K562 (cell line): ENCODE measurements around the gene TGM5. TPM values are rescaled to one million over a fixed set of nuclear protein-coding genes. Genes with fewer than 3 reads are reported as not detected.

Experiments
- ATAC-seq: fragments of 200-7000 bp; cut with Tn5 transposase; 3 replicates; pipeline ENCODE4 v1.9.1; 2020; ENCODE audit warnings: moderate library complexity
- BruUV-seq: library from RNA; stranded (reverse); fragments of 400-500 nt; replicated peaks from 2 replicates; lab custom pipeline; 2021; lab: Mats Ljungman, UMichigan
- CTCF ChIA-PET: fragments of 300-600 bp; formaldehyde crosslinking; extraction: SDS; loops from one replicate; lab custom pipeline; 2021; ENCODE audit warnings: low intra/inter-chr PET ratio; lab: Yijun Ruan, JAX
- POLR2A ChIA-PET: fragments of 300-600, 350-650 bp; sonication (Branson Sonifier 250); formaldehyde crosslinking; extraction: SDS; loops from one replicate; lab custom pipeline; 2021; ENCODE audit warnings: antibody characterized with exemption, inconsistent platforms; lab: Yijun Ruan, JAX
- DNase-seq, 4 experiments: peaks; one replicate each; pipeline versions ENCODE4 v3.0.0 to v3.0.0-alpha.2; 2011 to 2018; ENCODE audit warnings: low spot score in 3 of 4, mixed read lengths in 3 of 4; ENCODE audit errors: extremely low read depth in 1 of 4
- FAIRE-seq: peaks from 2 replicates; lab custom pipeline; 2011; peaks lifted over from hg19 to GRCh38; lab: Jason Lieb, UNC
- H2AFZ ChIP-seq: 2 replicates; pipeline ENCODE4 v1.6.0; 2011; ENCODE audit warnings: low read depth, low read length, control low read depth, inconsistent platforms
- H3K27ac ChIP-seq: fragments of 200-600 bp; 3 replicates; pipeline ENCODE4 v1.8.0; 2011; ENCODE audit warnings: low read depth, mild to moderate bottlenecking, control low read depth, inconsistent platforms, low read length, moderate library complexity, mixed read lengths; ENCODE audit errors: extremely low read depth
- H3K27me3 ChIP-seq, 2 experiments: fragments of 300-600 bp in 1 of 2; 2 replicates in 1 of 2; 3 replicates in 1 of 2; pipeline versions ENCODE4 v1.6.0 to v1.8.0; 2011; ENCODE audit warnings: inconsistent platforms in 2 of 2, low read length in 2 of 2, mild to moderate bottlenecking in 1 of 2, mixed read lengths in 1 of 2, moderate library complexity in 1 of 2; ENCODE audit not compliant: control insufficient read depth in 2 of 2, insufficient read depth in 2 of 2
- H3K36me3 ChIP-seq: fragments of 300-600 bp; 3 replicates; pipeline ENCODE4 v1.8.0; 2011; ENCODE audit warnings: mild to moderate bottlenecking, low read length, inconsistent platforms; ENCODE audit not compliant: control insufficient read depth, insufficient read depth
- H3K4me1 ChIP-seq, 2 experiments: fragments of 200-600 bp in 1 of 2; replicated peaks in 1 of 2; 2 replicates in 1 of 2; 3 replicates in 1 of 2; pipeline versions ENCODE4 v1.5.1 to v1.8.0; 2011; ENCODE audit warnings: inconsistent platforms in 2 of 2, low read length in 2 of 2, mild to moderate bottlenecking in 1 of 2, mixed read lengths in 1 of 2, moderate library complexity in 1 of 2; ENCODE audit not compliant: control insufficient read depth in 2 of 2, insufficient read depth in 2 of 2
- H3K4me2 ChIP-seq: 2 replicates; pipeline ENCODE4 v1.6.1; 2011; ENCODE audit warnings: low read length, control low read depth, inconsistent platforms, mixed read lengths; ENCODE audit not compliant: insufficient read depth
- H3K4me3 ChIP-seq: fragments of 200-600 bp; sonication (generic), shearing (Covaris generic); 2 replicates; pipeline ENCODE4 v1.5.1; 2016; ENCODE audit warnings: control low read depth, inconsistent platforms
- H3K79me2 ChIP-seq: fragments of 200-600 bp; 3 replicates; pipeline ENCODE4 v1.8.0; 2011; ENCODE audit warnings: low read length, inconsistent platforms; ENCODE audit not compliant: control insufficient read depth, insufficient read depth
- H3K9ac ChIP-seq, 2 experiments: 2 replicates each; pipeline versions ENCODE4 v1.6.0 to v1.6.1; 2011; ENCODE audit warnings: low read depth in 2 of 2, low read length in 2 of 2, control low read depth in 1 of 2, inconsistent platforms in 1 of 2, mild to moderate bottlenecking in 1 of 2, mixed read lengths in 1 of 2; ENCODE audit not compliant: insufficient read depth in 1 of 2
- H3K9me1 ChIP-seq: one replicate; pipeline ENCODE4 v1.6.0; 2011; ENCODE audit warnings: inconsistent platforms, mild to moderate bottlenecking, low read length, moderate library complexity; ENCODE audit not compliant: control insufficient read depth, insufficient read depth
- H3K9me3 ChIP-seq: replicated peaks from 2 replicates; pipeline ENCODE4 v1.5.1; 2011; ENCODE audit warnings: low read depth, low read length, inconsistent platforms; ENCODE audit not compliant: control insufficient read depth, insufficient read depth
- H4K20me1 ChIP-seq: replicated peaks from 2 replicates; pipeline ENCODE4 v1.6.1; 2011; ENCODE audit warnings: low read length, inconsistent platforms, mixed read lengths; ENCODE audit not compliant: control insufficient read depth, insufficient read depth
- CBFA2T3 ChIP-seq: fragments of 450-650 bp; IDR thresholded peaks from 2 replicates; pipeline ENCODE4 v1.6.1; 2017
- CBFB ChIP-seq: sonication (generic); formaldehyde crosslinking; IDR thresholded peaks from 2 replicates; pipeline ENCODE4 v1.4.0; 2020; ENCODE audit warnings: mild to moderate bottlenecking, missing genetic modification reagents
- EZH2 ChIP-seq: IDR thresholded peaks from 2 replicates; pipeline ENCODE4 v1.6.1; 2012; ENCODE audit warnings: low read depth, mild to moderate bottlenecking, inconsistent platforms, low read length, borderline replicate concordance
- HOMEZ ChIP-seq: fragments of 250-450 bp; sonication (Bioruptor Pico); IDR thresholded peaks from 2 replicates; pipeline ENCODE4 v1.4.0; 2020; ENCODE audit warnings: mild to moderate bottlenecking, moderate library complexity
- KAT2B ChIP-seq: IDR thresholded peaks from one replicate; pipeline ENCODE4 v1.6.1; 2012; ENCODE audit warnings: low read depth, mild to moderate bottlenecking, control low read depth, inconsistent platforms, low read length, moderate library complexity
- NFIX ChIP-seq: fragments of 250-450 bp; sonication (Bioruptor Pico); IDR thresholded peaks from 2 replicates; pipeline ENCODE4 v1.4.0; 2020; ENCODE audit warnings: low read depth, mild to moderate bottlenecking, moderate library complexity
- POLR2H ChIP-seq: IDR thresholded peaks from 2 replicates; pipeline ENCODE4 v1.6.1; 2016; ENCODE audit warnings: missing genetic modification characterization, low read depth, mild to moderate bottlenecking, control low read depth, missing compliant biosample characterization, moderate library complexity
- SUPT5H ChIP-seq: fragments of 450-650 bp; IDR thresholded peaks from 2 replicates; pipeline ENCODE4 v1.6.1; 2016
- ZNF121 ChIP-seq: sonication (generic); formaldehyde crosslinking; conservative IDR thresholded peaks from 2 replicates; pipeline ENCODE4 v1.8.0; 2022; ENCODE audit warnings: missing genetic modification reagents
- ZNF224 ChIP-seq: sonication (generic); formaldehyde crosslinking; IDR thresholded peaks from 2 replicates; pipeline ENCODE4 v1.8.0; 2022; ENCODE audit warnings: mild to moderate bottlenecking, missing genetic modification reagents
- ZNF75A ChIP-seq: fragments of 450-650 bp; formaldehyde crosslinking; IDR thresholded peaks from 2 replicates; pipeline ENCODE4 v1.4.0; 2020; ENCODE audit warnings: mild to moderate bottlenecking
- WGBS: fragments of 100-300 bp; shearing (Covaris generic); methylation state at CpG from one replicate; pipeline ENCODE4 v1.1.6; 2016; ENCODE audit warnings: low coverage, mixed read lengths; ENCODE audit not compliant: insufficient coverage; ENCODE audit errors: missing lambda C conversion rate; 5-methylcytosine and 5-hydroxymethylcytosine counted together
- in situ Hi-C: fragments of 300-500 bp; cut with MboI; formaldehyde crosslinking; loops from 4 replicates; pipeline ENCODE4 v1.15.0; 2018; ENCODE audit warnings: inconsistent platforms, mixed read lengths
- intact Hi-C: fragments of 100-400 bp; cut with micrococcal nuclease; formaldehyde crosslinking; loops from 2 replicates; pipeline ENCODE4 v1.14.2; 2022
- polyA plus RNA-seq, 8 experiments: library from polyadenylated mRNA; depleted of rRNA in 4 of 8; stranded (reverse) in 5 of 8; unstranded in 3 of 8; fragments of >200 nt; fragmentation: Nextera tagmentation in 2 of 8; fragmentation: Illumina TruSeq in 1 of 8; extraction: Ambion mirVana in 2 of 8; extraction: Trizol in 1 of 8; gene quantifications; 2 replicates each; pipeline versions ENCODE4 v1.2.1 to v1.2.3, GENCODE V29; 2011 to 2014; ENCODE audit warnings: inconsistent platforms in 1 of 8, missing spikeins in 1 of 8
- total RNA-seq, 7 experiments: library from RNA; depleted of rRNA in 6 of 7; stranded (reverse); fragments of >200 nt in 6 of 7; fragmentation: Illumina TruSeq in 2 of 7; extraction: Trizol in 2 of 7; gene quantifications; 2 replicates each; pipeline versions ENCODE4 v1.2.1 to v1.2.3, GENCODE V29; 2011 to 2021; ENCODE audit warnings: low replicate concordance in 1 of 7
- TF ChIP-seq, protein P1 (sequence below): sonication (generic); formaldehyde crosslinking; IDR thresholded peaks from 2 replicates; pipeline ENCODE4 v1.9.0; 2022; ENCODE audit warnings: mild to moderate bottlenecking, missing genetic modification reagents

Gene TGM5
- total and polyA plus RNA-seq, 9 of the 15 experiments (the other 6 are each of a cell fraction or from before 2014, with no cell fraction given): 0.03 to 0.10 (median 0.07) TPM; not detected in 6

- TF ChIP-seq NFIX (CRISPR knock-in tag) (no peak), ZNF121 (CRISPR knock-in tag) (no peak), KAT2B (no peak), CBFB (no peak), ZNF224 (CRISPR knock-in tag) (no peak), CBFA2T3 (no peak), EZH2 (no peak), HOMEZ (CRISPR knock-in tag) (no peak), SUPT5H (no peak), POLR2H (no peak), ZNF75A (CRISPR knock-in tag) (no peak)
- TF ChIP-seq, protein P1, sequence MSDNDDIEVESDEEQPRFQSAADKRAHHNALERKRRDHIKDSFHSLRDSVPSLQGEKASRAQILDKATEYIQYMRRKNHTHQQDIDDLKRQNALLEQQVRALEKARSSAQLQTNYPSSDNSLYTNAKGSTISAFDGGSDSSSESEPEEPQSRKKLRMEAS: no peak
- in situ Hi-C loops: no loop called here
- DNase-seq (no peak), FAIRE-seq (no peak), ATAC-seq (no peak)
- POLR2A ChIA-PET: interaction anchor here (0.6 kb wide), 1 partner anchor 202 kb away, joined by 3 read pairs; no protein-coding TSS in a partner anchor
- H3K79me2 ChIP-seq: no peaks in the 10 kb centered on the region
- H3K27ac ChIP-seq: no peak overlapping the region
- H3K4me3 ChIP-seq: no peak overlapping the region
- H2AFZ ChIP-seq: no peak overlapping the region
- no peaks in the 10 kb centered on the region for H3K9me3 ChIP-seq
- 6% methylated on average over 14 of the region's 15 CpGs for WGBS
- H3K27me3 ChIP-seq: peaks cover 13 to 24% of the 10 kb centered on the region in 2 experiments
- H3K9ac ChIP-seq: 0 out of 4 replicates have a peak overlapping the region, but pooled peaks of 1 of the 2 experiments have one; percentile 55
- CTCF ChIA-PET: no interaction called here
- no peaks in the 10 kb centered on the region for H3K36me3 ChIP-seq
- no peak overlapping the region for H3K4me2 ChIP-seq
- intact Hi-C loops: loop anchor here (5.0 to 10.0 kb wide), 2 partner anchors 355 to 582 kb away; no protein-coding TSS in a partner anchor
- no TSS peak for BruUV-seq
- peaks cover 3% of the 10 kb centered on the region; the same call in 1 of the 2 replicates for H4K20me1 ChIP-seq
- no peaks in the 10 kb centered on the region for H3K9me1 ChIP-seq
- H3K4me1 ChIP-seq: no peaks in the 10 kb centered on the region; a peak in 1 of 5 replicates
Observed at GRCh38 chr15:43287254-43287653, 20.5 kb upstream of the TGM5 start.
